T-helper 1 cell treated with Interleukin-12 subunit alpha and Interleukin-12 subunit beta and Interleukin-4 antibody, amounts not matched to agents 30 μg/mL and 1 μg/mL, for 36 hours (primary cell): ENCODE results near the gene SHROOM1.
A peak's percentile ranks its signal among the peaks of the same experiment; 100 is the strongest.

Experiments
- H3K27ac Mint-ChIP-seq: one replicate; pipeline ENCODE4 v1.8.0; 2021; ENCODE audit warnings: mild to moderate bottlenecking, mixed read lengths
- H3K27me3 Mint-ChIP-seq: one replicate; pipeline ENCODE4 v1.8.0; 2021; ENCODE audit warnings: low read depth, mixed read lengths
- H3K36me3 Mint-ChIP-seq: one replicate; pipeline ENCODE4 v1.8.0; 2021; ENCODE audit warnings: low read depth, mixed read lengths
- H3K4me1 Mint-ChIP-seq: one replicate; pipeline ENCODE4 v1.8.0; 2021; ENCODE audit warnings: low read depth, mixed read lengths
- H3K4me3 Mint-ChIP-seq: one replicate; pipeline ENCODE4 v1.8.0; 2021; ENCODE audit warnings: mild to moderate bottlenecking, moderate library complexity, mixed read lengths
- H3K9me3 Mint-ChIP-seq: one replicate; pipeline ENCODE4 v1.8.0; 2021; ENCODE audit warnings: mixed read lengths

SHROOM1 gene

GRCh38 chr5:132838516-132839282 is 8.3 kb upstream of the SHROOM1 start:
- Mint-ChIP-seq H3K36me3 (no peaks in the 10 kb centered on the region), H3K9me3 (no peaks in the 10 kb centered on the region), H3K27me3 (peaks cover 6% of the 10 kb centered on the region), H3K4me1 (peaks cover 2% of the 10 kb centered on the region), H3K27ac (no peak overlapping the region), H3K4me3 (no peak overlapping the region)

GRCh38 chr5:132837868-132838267 is 7.4 kb upstream of the SHROOM1 start:
- no peak overlapping the region for H3K4me3 Mint-ChIP-seq
- no peaks in the 10 kb centered on the region for H3K36me3 Mint-ChIP-seq
- H3K9me3 Mint-ChIP-seq = no peaks in the 10 kb centered on the region
- no peak overlapping the region for H3K27ac Mint-ChIP-seq
- H3K27me3 Mint-ChIP-seq = peaks cover 8% of the 10 kb centered on the region
- H3K4me1 Mint-ChIP-seq = peaks cover 2% of the 10 kb centered on the region

- no peak overlapping the region for H3K4me3 Mint-ChIP-seq
- H3K4me1 Mint-ChIP-seq = peaks cover 2% of the 10 kb centered on the region
- H3K27me3 Mint-ChIP-seq = peaks cover 12% of the 10 kb centered on the region
- H3K9me3 Mint-ChIP-seq = no peaks in the 10 kb centered on the region
- no peak overlapping the region for H3K27ac Mint-ChIP-seq
- no peaks in the 10 kb centered on the region for H3K36me3 Mint-ChIP-seq
Measured at GRCh38 chr5:132836852-132837251, 6.4 kb upstream of the SHROOM1 start.

- H3K27ac Mint-ChIP-seq = no peak overlapping the region
- H3K4me1 Mint-ChIP-seq = peaks cover 14% of the 10 kb centered on the region
- H3K36me3 Mint-ChIP-seq = no peaks in the 10 kb centered on the region
- H3K27me3 Mint-ChIP-seq = peaks cover 28% of the 10 kb centered on the region
- H3K9me3 Mint-ChIP-seq = no peaks in the 10 kb centered on the region
- no peak overlapping the region for H3K4me3 Mint-ChIP-seq
Measured at GRCh38 chr5:132834057-132834456, 3.6 kb upstream of the SHROOM1 start.

- Mint-ChIP-seq H3K4me3 (no peak overlapping the region), H3K4me1 (peaks cover 14% of the 10 kb centered on the region), H3K36me3 (no peaks in the 10 kb centered on the region), H3K27ac (no peak overlapping the region), H3K27me3 (peaks cover 42% of the 10 kb centered on the region), H3K9me3 (no peaks in the 10 kb centered on the region)
Measured at GRCh38 chr5:132832612-132833011, 2.2 kb upstream of the SHROOM1 start.

GRCh38 chr5:132831095-132831860 is 831 bp upstream of the SHROOM1 start:
- Mint-ChIP-seq H3K9me3 (no peaks in the 10 kb centered on the region), H3K27me3 (peaks cover 55% of the 10 kb centered on the region), H3K4me3 (peak overlapping the region; percentile 78), H3K4me1 (peaks cover 17% of the 10 kb centered on the region), H3K27ac (peak overlapping the region; percentile 8), H3K36me3 (no peaks in the 10 kb centered on the region)

GRCh38 chr5:132829742-132830435 is 558 bp downstream of the SHROOM1 start:
- H3K36me3 Mint-ChIP-seq = no peaks in the 10 kb centered on the region
- H3K27me3 Mint-ChIP-seq = peaks cover 63% of the 10 kb centered on the region
- H3K27ac Mint-ChIP-seq = peak overlapping the region; percentile 75

GRCh38 chr5:132828846-132829494 is 1.5 kb downstream of the SHROOM1 start:
- Mint-ChIP-seq H3K27me3 (peaks cover 68% of the 10 kb centered on the region), H3K36me3 (no peaks in the 10 kb centered on the region), H3K27ac (no peak overlapping the region), H3K9me3 (no peaks in the 10 kb centered on the region), H3K4me3 (peak overlapping the region; percentile 50), H3K4me1 (peaks cover 21% of the 10 kb centered on the region)

More at GRCh38 chr5:132829742-132830435, 558 bp downstream of the SHROOM1 start:
- Mint-ChIP-seq H3K4me1 (peaks cover 17% of the 10 kb centered on the region), H3K9me3 (no peaks in the 10 kb centered on the region), H3K4me3 (peak overlapping the region; percentile 85)

GRCh38 chr5:132827943-132828673 is 2.3 kb downstream of the SHROOM1 start:
- no peak overlapping the region for H3K27ac Mint-ChIP-seq
- peaks cover 24% of the 10 kb centered on the region for H3K4me1 Mint-ChIP-seq
- peaks cover 73% of the 10 kb centered on the region for H3K27me3 Mint-ChIP-seq
- no peak overlapping the region for H3K4me3 Mint-ChIP-seq
- no peaks in the 10 kb centered on the region for H3K36me3 Mint-ChIP-seq
- H3K9me3 Mint-ChIP-seq = no peaks in the 10 kb centered on the region

- peak overlapping the region; percentile 29 for H3K4me3 Mint-ChIP-seq
- no peak overlapping the region for H3K27ac Mint-ChIP-seq
- peaks cover 27% of the 10 kb centered on the region for H3K4me1 Mint-ChIP-seq
- H3K27me3 Mint-ChIP-seq = peaks cover 72% of the 10 kb centered on the region
- no peaks in the 10 kb centered on the region for H3K9me3 Mint-ChIP-seq
- peaks cover 2% of the 10 kb centered on the region for H3K36me3 Mint-ChIP-seq
Measured at GRCh38 chr5:132826424-132827082, 3.9 kb downstream of the SHROOM1 start.

- peaks cover 69% of the 10 kb centered on the region for H3K27me3 Mint-ChIP-seq
- no peak overlapping the region for H3K27ac Mint-ChIP-seq
- no peak overlapping the region for H3K4me3 Mint-ChIP-seq
- H3K9me3 Mint-ChIP-seq = no peaks in the 10 kb centered on the region
- peaks cover 2% of the 10 kb centered on the region for H3K36me3 Mint-ChIP-seq
- H3K4me1 Mint-ChIP-seq = peaks cover 23% of the 10 kb centered on the region
Measured at GRCh38 chr5:132825834-132826391, 4.5 kb downstream of the SHROOM1 start.

GRCh38 chr5:132825033-132825833 is 5.2 kb downstream of the SHROOM1 start:
- Mint-ChIP-seq H3K4me3 (peak overlapping the region; percentile 48), H3K4me1 (peaks cover 23% of the 10 kb centered on the region), H3K27me3 (peaks cover 70% of the 10 kb centered on the region), H3K9me3 (no peaks in the 10 kb centered on the region), H3K27ac (no peak overlapping the region), H3K36me3 (peaks cover 2% of the 10 kb centered on the region)
